Esophagus muscularis mucosa (tissue), 4 donors: ENCODE results near the gene ZNF423.

Experiments
- CTCF ChIP-seq, 3 experiments: fragments of 200-600 bp in 2 of 3; fragments of 450-650 bp in 1 of 3; sonication (generic) in 2 of 3; IDR thresholded peaks; one replicate each; pipeline ENCODE4 v1.5.1; 2017 to 2019; ENCODE audit warnings: antibody characterized with exemption in 3 of 3, mild to moderate bottlenecking in 2 of 3, moderate library complexity in 1 of 3
- EP300 ChIP-seq: sonication (generic); formaldehyde crosslinking; IDR thresholded peaks from one replicate; pipeline ENCODE4 v1.6.1; 2017; ENCODE audit warnings: antibody characterized with exemption
- POLR2A ChIP-seq: fragments of 450-650 bp; IDR thresholded peaks from one replicate; pipeline ENCODE4 v1.6.1; 2017; ENCODE audit warnings: antibody characterized with exemption, moderate library complexity, mild to moderate bottlenecking, low read depth
- POLR2AphosphoS5 ChIP-seq, 2 donors: sonication (generic); formaldehyde crosslinking; IDR thresholded peaks; one replicate each; pipeline ENCODE4 v1.6.1; 2017; ENCODE audit warnings: antibody characterized with exemption in 2 of 2

GRCh38 chr16:49632795-49633184 lies 223.1 kb downstream of the ZNF423 start:
- TF ChIP-seq POLR2AphosphoS5 (IDR thresholded peaks at IDR 0.05) (no peak), POLR2A (no peak), CTCF (IDR thresholded peaks at IDR 0.05) (no peak), EP300 (no peak)
